HG03045 (cell line): ENCODE results near the gene CCNG2.

Experiments used
- ATAC-seq: cut with Tn5 transposase; IDR thresholded peaks from one replicate; pipeline ENCODE4 v1.9.1; 2021; ENCODE audit warnings: mild to moderate bottlenecking, moderate library complexity; ENCODE audit not compliant: unreplicated experiment

The CCNG2 gene

GRCh38 chr4:77174426-77174825 is 17.4 kb downstream of the CCNG2 start:
- no peak for ATAC-seq

- no peak for ATAC-seq
Observed at GRCh38 chr4:77175201-77175611, 18.2 kb downstream of the CCNG2 start.

- ATAC-seq = no peak
Observed at GRCh38 chr4:77176640-77177039, 19.6 kb downstream of the CCNG2 start.

- no peak for ATAC-seq
Observed at GRCh38 chr4:77177199-77177598, 20.2 kb downstream of the CCNG2 start.

GRCh38 chr4:77178560-77178959 is 21.6 kb downstream of the CCNG2 start:
- no peak for ATAC-seq

GRCh38 chr4:77179519-77179918 is 22.5 kb downstream of the CCNG2 start:
- no peak for ATAC-seq

- ATAC-seq = no peak
Observed at GRCh38 chr4:77181720-77182119, 24.7 kb downstream of the CCNG2 start.

GRCh38 chr4:77183777-77184420 is 26.9 kb downstream of the CCNG2 start:
- no peak for ATAC-seq

- ATAC-seq = no peak
Observed at GRCh38 chr4:77184974-77185373, 28.0 kb downstream of the CCNG2 start.

GRCh38 chr4:77185686-77186085 is 28.7 kb downstream of the CCNG2 start:
- no peak for ATAC-seq

- no peak for ATAC-seq
Observed at GRCh38 chr4:77187322-77187721, 30.3 kb downstream of the CCNG2 start.

- no peak for ATAC-seq
Observed at GRCh38 chr4:77188498-77189220, 31.7 kb downstream of the CCNG2 start.

GRCh38 chr4:77189412-77189811 is 32.4 kb downstream of the CCNG2 start:
- ATAC-seq = no peak

- no peak for ATAC-seq
Observed at GRCh38 chr4:77190053-77190452, 33.0 kb downstream of the CCNG2 start.

- no peak for ATAC-seq
Observed at GRCh38 chr4:77193046-77193445, 36.0 kb downstream of the CCNG2 start.

- peak; percentile 96 for ATAC-seq
Observed at GRCh38 chr4:77193511-77194102, 36.6 kb downstream of the CCNG2 start.

GRCh38 chr4:77194366-77194765 is 37.4 kb downstream of the CCNG2 start:
- no peak for ATAC-seq

GRCh38 chr4:77194989-77195388 is 38.0 kb downstream of the CCNG2 start:
- ATAC-seq = no peak

- ATAC-seq = no peak
Observed at GRCh38 chr4:77196866-77197265, 39.9 kb downstream of the CCNG2 start.

- no peak for ATAC-seq
Observed at GRCh38 chr4:77197361-77197760, 40.4 kb downstream of the CCNG2 start.

GRCh38 chr4:77197831-77198230 is 40.8 kb downstream of the CCNG2 start:
- ATAC-seq = no peak

- ATAC-seq = no peak
Observed at GRCh38 chr4:77199276-77199675, 42.3 kb downstream of the CCNG2 start.
